GM23338 (cell line): ENCODE data around the gene ZNF229.

Source experiments
- CREB1 ChIP-seq: fragments of 250-450 bp; sonication (Bioruptor Pico); IDR thresholded peaks from 2 replicates; pipeline ENCODE4 v1.5.0; 2020; ENCODE audit warnings: low read depth, mild to moderate bottlenecking, moderate library complexity
- POLR2AphosphoS5 ChIP-seq: IDR thresholded peaks from 2 replicates; pipeline ENCODE4 v1.6.1; 2016; ENCODE audit warnings: antibody characterized with exemption, low read depth
- TF ChIP-seq, protein P1 (sequence below), 2 experiments: fragments of 200-600 bp in 1 of 2; sonication (generic) in 1 of 2; conservative IDR thresholded peaks; 2 replicates each; pipeline versions ENCODE4 v1.5.1 to v1.6.1; 2016 to 2017; ENCODE audit warnings: antibody characterized with exemption in 2 of 2, low read depth in 2 of 2, mild to moderate bottlenecking in 2 of 2, moderate library complexity in 1 of 2

DNA sequence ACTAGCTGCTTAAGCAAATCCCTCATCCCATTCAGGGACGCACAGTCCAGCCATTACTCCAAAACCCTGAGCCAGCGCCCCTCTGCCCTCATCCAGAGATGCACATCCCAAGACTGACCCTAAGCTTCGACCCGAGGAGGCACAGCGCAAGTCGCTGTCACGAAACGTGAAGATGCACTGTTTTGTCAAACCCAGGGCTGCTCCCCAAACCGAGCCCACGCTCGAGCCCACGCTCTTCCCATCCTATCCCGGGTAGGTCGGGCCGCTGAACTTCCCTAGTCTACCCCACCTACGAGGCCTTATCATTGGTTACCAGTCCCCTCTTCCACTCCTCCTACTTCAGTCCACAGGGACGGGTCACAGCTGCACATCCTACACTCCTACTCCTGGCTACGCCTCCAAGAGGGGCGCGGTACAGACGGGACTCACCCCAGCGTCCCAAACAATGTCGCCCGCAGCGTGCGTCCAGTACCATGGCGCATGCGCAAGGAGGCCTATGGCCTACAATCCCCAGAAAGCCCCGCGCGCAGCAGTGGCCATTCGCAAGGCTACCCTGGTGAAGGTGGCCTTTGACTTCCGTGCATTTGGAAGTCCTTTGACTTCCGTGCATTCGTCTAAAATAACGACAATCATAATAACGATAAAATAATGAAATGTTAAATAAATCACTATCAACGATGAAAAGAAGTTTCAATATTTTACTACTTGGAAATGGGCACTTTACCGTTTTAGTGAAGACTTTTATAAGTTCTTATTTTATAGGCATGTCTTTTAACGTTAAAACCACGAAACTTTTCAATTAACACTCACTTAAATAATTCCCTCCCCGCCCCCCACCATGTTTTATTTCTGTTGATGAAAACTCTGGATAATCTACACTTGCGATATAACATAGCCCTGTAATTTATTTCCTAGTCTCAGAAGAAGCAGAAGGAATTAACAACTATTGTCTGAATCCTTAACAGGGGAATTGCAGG, 46.8 kb downstream of the ZNF229 start, which contains the start of gene ZNF285:
- TF ChIP-seq CREB1 (peak; percentile 60), POLR2AphosphoS5 (peak; percentile 67)
- TF ChIP-seq, protein P1, sequence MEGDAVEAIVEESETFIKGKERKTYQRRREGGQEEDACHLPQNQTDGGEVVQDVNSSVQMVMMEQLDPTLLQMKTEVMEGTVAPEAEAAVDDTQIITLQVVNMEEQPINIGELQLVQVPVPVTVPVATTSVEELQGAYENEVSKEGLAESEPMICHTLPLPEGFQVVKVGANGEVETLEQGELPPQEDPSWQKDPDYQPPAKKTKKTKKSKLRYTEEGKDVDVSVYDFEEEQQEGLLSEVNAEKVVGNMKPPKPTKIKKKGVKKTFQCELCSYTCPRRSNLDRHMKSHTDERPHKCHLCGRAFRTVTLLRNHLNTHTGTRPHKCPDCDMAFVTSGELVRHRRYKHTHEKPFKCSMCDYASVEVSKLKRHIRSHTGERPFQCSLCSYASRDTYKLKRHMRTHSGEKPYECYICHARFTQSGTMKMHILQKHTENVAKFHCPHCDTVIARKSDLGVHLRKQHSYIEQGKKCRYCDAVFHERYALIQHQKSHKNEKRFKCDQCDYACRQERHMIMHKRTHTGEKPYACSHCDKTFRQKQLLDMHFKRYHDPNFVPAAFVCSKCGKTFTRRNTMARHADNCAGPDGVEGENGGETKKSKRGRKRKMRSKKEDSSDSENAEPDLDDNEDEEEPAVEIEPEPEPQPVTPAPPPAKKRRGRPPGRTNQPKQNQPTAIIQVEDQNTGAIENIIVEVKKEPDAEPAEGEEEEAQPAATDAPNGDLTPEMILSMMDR (conservative IDR thresholded peaks at IDR 0.05; ENCODE audit: low read depth in 2 of 2): no peak
